GM04504 (cell line): ENCODE results near the gene MTIF3.

ENCODE experiments used
- DNase-seq: peaks from one replicate; pipeline ENCODE4 v3.0.0-alpha.2; 2012; ENCODE audit warnings: low read depth

MTIF3 gene

GRCh38 chr13:27449936-27450828 is at the start of gene MTIF3:
TSS of gene MTIF3 (minus strand) at chr13:27450564. CDS start at chr13:27440448, 10,116 bp downstream.
- peak; percentile 57 for DNase-seq

GRCh38 chr13:27497563-27498230 is 47.3 kb upstream of the MTIF3 start:
- no peak for DNase-seq

GRCh38 chr13:27496536-27497273 is 46.3 kb upstream of the MTIF3 start:
- DNase-seq, result no peak

- no peak for DNase-seq
Observed at GRCh38 chr13:27496006-27496405, 45.6 kb upstream of the MTIF3 start.

- DNase-seq, result no peak
Observed at GRCh38 chr13:27495551-27495950, 45.2 kb upstream of the MTIF3 start.

- DNase-seq, result peak; percentile 29
Observed at GRCh38 chr13:27493981-27494380, 43.6 kb upstream of the MTIF3 start.

GRCh38 chr13:27489456-27489855 is 39.1 kb upstream of the MTIF3 start:
- no peak for DNase-seq

GRCh38 chr13:27487776-27488175 is 37.4 kb upstream of the MTIF3 start:
- DNase-seq, result no peak

- no peak for DNase-seq
Observed at GRCh38 chr13:27483421-27483820, 33.1 kb upstream of the MTIF3 start.

- DNase-seq, result no peak
Observed at GRCh38 chr13:27482983-27483382, 32.6 kb upstream of the MTIF3 start.

- DNase-seq, result no peak
Observed at GRCh38 chr13:27481766-27482165, 31.4 kb upstream of the MTIF3 start.

- DNase-seq, result no peak
Observed at GRCh38 chr13:27476943-27477703, 26.8 kb upstream of the MTIF3 start.

GRCh38 chr13:27474751-27475268 is 24.4 kb upstream of the MTIF3 start:
- DNase-seq, result no peak

GRCh38 chr13:27472941-27473340 is 22.6 kb upstream of the MTIF3 start:
- no peak for DNase-seq

- DNase-seq, result no peak
Observed at GRCh38 chr13:27472441-27472840, 22.1 kb upstream of the MTIF3 start.

- DNase-seq, result no peak
Observed at GRCh38 chr13:27470075-27470820, 19.9 kb upstream of the MTIF3 start.

- no peak for DNase-seq
Observed at GRCh38 chr13:27466513-27466912, 16.1 kb upstream of the MTIF3 start.

GRCh38 chr13:27465611-27466010 is 15.2 kb upstream of the MTIF3 start:
- no peak for DNase-seq

- no peak for DNase-seq
Observed at GRCh38 chr13:27463500-27463899, 13.1 kb upstream of the MTIF3 start.

GRCh38 chr13:27461940-27462584 is 11.7 kb upstream of the MTIF3 start:
- DNase-seq, result no peak
